Measurements from ENCODE around the gene TCHP.
"Not testable (repeated sequence)": the region's sequence is repeated elsewhere in the genome, so short reads cannot be mapped to it uniquely, and the experiment has no call there.

The TCHP gene

GRCh38 chr12:109910254-109910968 lies 10.3 kb downstream of the TCHP start:
- DNase-seq (ENCODE audit: low spot score): no peak

- DNase-seq (ENCODE audit: low spot score): peak; percentile 18
These were observed 10.9 kb downstream of the TCHP start for GRCh38 chr12:109910969-109911348.

DNA sequence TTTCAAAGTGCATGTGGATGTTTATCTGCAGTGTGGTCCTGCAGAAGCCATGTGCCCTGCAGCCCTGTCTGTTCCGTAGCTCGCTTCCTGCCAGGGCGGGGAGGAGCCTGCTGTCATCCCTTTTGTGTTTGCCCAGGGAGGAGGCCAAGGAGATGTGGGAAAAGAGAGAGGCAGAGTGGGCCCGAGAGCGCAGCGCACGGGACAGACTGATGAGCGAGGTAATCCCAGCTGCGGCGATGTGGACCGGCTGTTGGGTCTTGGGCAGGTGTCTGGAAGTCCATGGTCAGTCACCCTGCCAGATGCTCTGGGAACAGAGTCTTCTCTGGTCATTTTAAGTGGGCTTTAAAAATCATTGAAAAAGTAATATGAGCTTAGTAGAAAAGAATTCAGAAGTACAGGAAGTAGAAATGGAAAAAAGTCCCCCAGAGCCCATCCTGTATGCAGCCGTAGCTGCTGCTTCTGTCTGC lies 12.8 kb downstream of the TCHP start:
- no peak for DNase-seq (ENCODE audit: low spot score)

- no peak for DNase-seq (ENCODE audit: low spot score)
These were observed 14.4 kb downstream of the TCHP start for GRCh38 chr12:109914461-109914860.

- no peak for DNase-seq (ENCODE audit: low spot score)
These were observed 15.3 kb downstream of the TCHP start for GRCh38 chr12:109915171-109916040.

- DNase-seq (ENCODE audit: low spot score): no peak
These were observed 16.0 kb downstream of the TCHP start for GRCh38 chr12:109916045-109916444.

GRCh38 chr12:109919456-109919855 lies 19.4 kb downstream of the TCHP start:
- no peak for DNase-seq (ENCODE audit: low spot score)

DNA sequence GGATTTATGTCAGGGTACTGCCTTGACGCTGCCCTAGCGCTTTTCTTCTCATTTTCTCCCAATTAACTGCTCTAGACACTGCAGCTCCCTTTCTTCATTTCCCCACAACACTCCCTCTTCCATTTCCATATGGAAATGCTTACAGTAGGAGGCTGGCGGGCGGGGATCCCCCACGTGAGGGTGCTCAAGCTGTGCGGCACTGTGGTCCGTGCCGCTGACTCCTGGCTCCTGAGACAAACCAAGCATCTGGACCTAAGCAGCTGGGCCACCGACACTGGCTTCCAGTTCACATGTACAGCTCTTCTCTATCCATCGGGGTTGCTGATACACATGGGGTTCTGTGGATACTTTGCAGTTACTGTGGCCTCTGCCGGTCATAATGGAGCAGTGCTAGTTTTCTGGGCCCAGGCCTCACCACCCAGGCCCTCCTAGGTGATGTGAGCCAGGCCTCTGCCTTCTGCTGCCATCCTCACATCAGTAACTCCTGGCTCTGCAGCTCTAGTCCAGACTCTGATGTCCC lies 20.2 kb downstream of the TCHP start:
- DNase-seq (ENCODE audit: low spot score): no peak

GRCh38 chr12:109921982-109922381 lies 21.9 kb downstream of the TCHP start:
- DNase-seq (ENCODE audit: low spot score): no peak

- DNase-seq (ENCODE audit: low spot score): no peak
These were observed 23.0 kb downstream of the TCHP start for GRCh38 chr12:109923038-109923437.

GRCh38 chr12:109923481-109924245 lies 23.6 kb downstream of the TCHP start:
- no peak for DNase-seq (ENCODE audit: low spot score)

DNA sequence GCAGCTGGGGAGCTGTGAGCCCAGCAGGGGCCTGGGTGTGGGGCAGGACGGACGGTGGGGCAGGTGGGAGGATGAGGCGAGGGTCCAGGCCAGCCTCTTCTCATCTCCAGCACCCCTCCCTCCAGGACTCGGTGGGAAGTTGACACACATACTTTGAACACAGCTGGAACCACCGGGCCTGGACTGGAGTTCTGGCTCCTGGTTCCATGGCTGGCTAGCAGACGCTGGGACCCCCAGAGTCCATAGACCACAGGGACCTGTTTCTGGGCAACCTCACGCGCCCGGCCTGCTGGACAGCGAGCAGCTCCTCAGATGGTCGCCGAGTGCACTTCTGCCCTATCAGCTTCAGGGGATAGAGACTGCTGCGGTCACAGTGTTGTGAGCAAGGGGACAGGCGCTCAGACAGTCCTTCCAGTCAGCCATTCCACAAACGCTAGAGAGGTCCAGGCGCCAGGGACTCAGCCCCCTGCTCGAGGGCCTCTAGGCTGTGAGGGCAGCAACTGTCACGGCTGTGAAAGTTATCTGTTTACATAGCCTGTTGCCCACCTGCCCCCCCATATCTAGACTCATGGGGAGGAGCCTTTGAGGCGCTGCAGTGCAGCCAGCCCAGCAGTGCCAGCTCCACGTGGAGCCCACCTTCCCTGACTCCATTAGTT lies 25.2 kb downstream of the TCHP start:
- DNase-seq (ENCODE audit: low spot score): no peak

GRCh38 chr12:109926016-109926415 lies 25.9 kb downstream of the TCHP start:
- DNase-seq (ENCODE audit: low spot score): no peak

- DNase-seq (ENCODE audit: low spot score): no peak
These were observed 26.6 kb downstream of the TCHP start for GRCh38 chr12:109926488-109927210.

GRCh38 chr12:109927622-109928021 lies 27.5 kb downstream of the TCHP start:
- DNase-seq (ENCODE audit: low spot score): peak; percentile 13

- no peak for DNase-seq (ENCODE audit: low spot score)
These were observed 28.1 kb downstream of the TCHP start for GRCh38 chr12:109928058-109928656.

DNA sequence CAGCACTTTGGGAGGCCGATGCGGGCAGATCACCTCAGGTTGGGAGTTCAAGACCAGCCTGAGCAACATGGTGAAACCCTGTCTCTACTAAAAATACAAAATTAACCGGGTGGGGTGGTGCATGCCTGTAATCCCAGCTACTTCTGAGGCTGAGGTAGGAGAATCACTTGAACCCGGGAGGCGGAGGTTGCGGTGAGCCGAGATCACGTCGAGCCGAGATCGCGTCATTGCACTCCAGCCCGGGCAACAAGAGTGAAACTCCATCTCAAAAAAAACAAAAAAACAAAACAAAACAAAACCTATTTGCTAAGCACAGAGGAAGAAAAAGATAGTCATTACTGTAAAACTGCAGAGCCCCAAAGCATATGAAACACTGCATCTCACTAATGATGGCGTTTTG lies 29.3 kb downstream of the TCHP start:
- not testable (repeated sequence) for DNase-seq (ENCODE audit: low spot score)

- no peak for DNase-seq (ENCODE audit: low spot score)
These were observed 30.1 kb downstream of the TCHP start for GRCh38 chr12:109930028-109930800.

DNA sequence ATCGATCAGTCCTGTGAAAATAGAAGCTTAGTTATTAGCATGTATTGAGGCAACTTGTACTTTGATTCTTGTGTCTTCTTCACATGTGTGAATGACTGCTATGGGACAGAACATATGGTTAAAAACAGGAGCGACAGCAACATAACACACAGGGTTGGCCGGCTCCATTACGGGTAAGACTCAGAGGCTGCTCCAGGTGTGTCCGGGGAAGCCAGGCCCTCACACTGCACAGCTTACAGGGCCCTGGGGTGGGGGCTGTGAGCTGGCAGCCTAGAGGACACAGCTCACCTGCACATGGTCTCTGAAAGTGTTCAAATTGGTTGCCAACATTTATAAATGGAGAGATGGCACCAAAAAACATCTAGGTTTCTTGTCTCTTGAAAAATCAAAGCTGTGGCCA lies 31.1 kb downstream of the TCHP start:
- DNase-seq (ENCODE audit: low spot score): no peak

All from SW480 (cell line).